Stimulated activated CD4-positive, alpha-beta T cell treated with anti-CD3 and anti-CD28 coated beads, TNF-alpha, amount 100 ng/mL, for 1 hour (primary cell): ENCODE measurements around the gene BCL11A.

Source experiments
- DNase-seq, 3 donors: peaks; one replicate each; pipeline ENCODE4 v3.0.0-alpha.2; 2020; ENCODE audit warnings: low read depth in 3 of 3, low spot score in 1 of 3

The BCL11A gene

GRCh38 chr2:60546756-60547420, 6.6 kb downstream of the BCL11A start:
- no peak for DNase-seq

DNA sequence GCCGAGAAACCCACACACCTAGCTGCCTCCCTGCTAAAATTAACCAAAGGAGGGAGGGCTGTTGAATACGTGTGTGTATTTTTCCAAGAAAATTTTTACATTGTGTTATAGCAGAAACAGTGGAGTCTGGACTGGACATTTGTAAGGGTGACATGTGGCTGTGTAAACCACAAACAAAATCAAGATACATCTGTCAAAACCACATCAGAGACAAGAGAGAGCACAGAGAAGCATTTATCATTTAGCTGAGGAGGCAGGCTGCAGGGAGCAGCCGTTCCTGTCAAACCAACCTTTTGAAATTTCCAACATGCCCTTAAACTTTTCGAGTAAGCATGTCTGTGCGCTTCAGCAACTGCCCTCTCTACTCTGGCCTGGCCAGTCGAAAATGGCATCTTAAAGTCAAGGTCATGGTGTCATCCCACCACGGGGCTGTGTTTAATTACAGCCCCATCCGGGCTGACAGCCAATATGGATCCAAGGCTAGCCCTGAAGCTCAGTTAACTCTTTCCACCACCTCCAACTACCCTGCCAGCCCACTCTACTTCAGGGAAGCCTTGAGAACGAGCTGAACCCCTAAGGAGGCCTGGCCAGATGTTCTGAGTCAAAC, 8.4 kb downstream of the BCL11A start:
- DNase-seq, result no peak

GRCh38 chr2:60544062-60544461, 9.4 kb downstream of the BCL11A start:
- DNase-seq, result no peak

DNA sequence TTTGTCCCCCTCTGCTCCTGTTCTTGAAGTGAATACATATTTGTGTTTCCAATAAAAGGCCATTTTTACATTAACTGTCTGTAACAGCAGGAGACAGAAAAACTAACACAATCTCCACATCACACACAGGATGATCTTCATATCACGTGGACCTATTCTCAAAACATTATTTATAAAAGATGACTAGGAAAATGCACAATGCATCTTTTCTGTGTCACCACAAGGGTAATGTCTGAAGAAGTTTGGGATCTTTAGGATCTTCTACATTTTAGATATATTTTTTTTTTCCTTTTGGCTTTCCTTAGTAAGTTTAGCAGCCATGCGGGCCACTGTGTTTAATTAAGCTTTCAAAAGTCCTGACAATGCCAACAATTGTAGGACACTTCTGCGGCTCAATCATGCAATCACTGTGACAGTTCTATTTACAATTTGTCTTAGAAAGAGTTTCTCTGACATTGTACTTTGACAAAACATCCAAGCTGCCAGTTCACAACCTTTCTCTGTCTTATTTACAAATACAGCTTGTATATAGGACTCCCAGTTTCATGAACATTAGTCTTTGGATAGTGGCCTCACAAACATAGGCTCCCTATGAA, 12.3 kb downstream of the BCL11A start:
- no peak for DNase-seq

DNA sequence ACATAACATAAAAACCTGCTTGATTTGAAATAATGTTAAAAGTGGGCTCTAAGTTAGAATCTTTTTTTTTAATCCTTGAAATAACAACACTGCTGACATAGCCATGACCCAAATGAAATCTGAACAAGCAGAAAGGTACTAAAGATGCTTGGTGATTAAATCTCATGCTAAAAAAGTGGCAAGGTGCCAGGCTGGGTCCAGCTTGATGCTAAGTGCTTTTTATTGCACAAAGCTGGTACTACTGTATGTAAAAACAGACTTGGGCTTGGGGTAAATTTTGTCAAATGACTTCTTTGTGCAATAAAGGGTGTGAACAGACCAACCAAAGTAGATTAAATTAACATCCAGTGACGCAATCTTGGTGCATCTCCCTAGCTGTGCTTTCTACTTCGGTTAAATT, 13.4 kb downstream of the BCL11A start:
- DNase-seq, result no peak

DNA sequence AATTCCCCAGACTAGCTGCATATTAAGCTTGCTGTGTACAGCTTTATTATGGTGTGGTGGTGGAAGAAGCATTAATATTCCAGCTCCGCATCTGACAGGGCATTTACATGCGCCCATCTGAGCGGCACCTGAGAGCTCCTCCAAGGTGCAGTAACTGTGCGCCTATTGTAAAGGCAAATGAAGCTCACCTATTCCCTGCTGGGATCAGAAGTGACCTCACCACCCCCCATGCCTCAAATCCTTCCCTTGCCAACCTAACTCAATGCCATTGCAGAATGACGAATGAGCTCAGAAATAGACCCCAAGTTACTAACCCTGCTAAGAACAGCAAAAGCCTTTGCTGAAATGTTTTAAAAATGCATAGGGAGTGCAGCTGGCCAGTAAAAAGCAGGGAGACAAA, 14.3 kb downstream of the BCL11A start:
- no peak for DNase-seq

GRCh38 chr2:60538101-60538500, 15.4 kb downstream of the BCL11A start:
- no peak for DNase-seq

DNA sequence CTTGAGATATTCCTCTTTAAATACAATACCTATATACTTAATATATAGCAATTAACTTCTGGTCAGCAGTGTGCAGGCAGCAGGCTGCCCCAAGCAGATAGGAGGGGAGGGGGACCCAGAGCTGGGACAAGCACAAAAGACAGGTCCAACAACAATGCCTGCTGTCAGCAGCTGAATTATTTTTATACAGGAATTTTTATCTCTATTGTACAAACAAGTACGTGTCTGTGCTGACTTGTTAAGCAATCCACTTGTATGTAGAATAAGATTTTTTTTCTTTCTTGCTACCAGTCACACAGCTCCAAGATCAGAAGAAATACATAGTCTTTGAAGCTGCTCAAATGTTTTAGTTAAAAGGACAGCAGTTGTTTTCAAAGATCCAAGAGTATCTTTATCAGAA, 16.7 kb downstream of the BCL11A start:
- no peak for DNase-seq

GRCh38 chr2:60535685-60536312, 17.7 kb downstream of the BCL11A start:
- DNase-seq, result no peak

DNA sequence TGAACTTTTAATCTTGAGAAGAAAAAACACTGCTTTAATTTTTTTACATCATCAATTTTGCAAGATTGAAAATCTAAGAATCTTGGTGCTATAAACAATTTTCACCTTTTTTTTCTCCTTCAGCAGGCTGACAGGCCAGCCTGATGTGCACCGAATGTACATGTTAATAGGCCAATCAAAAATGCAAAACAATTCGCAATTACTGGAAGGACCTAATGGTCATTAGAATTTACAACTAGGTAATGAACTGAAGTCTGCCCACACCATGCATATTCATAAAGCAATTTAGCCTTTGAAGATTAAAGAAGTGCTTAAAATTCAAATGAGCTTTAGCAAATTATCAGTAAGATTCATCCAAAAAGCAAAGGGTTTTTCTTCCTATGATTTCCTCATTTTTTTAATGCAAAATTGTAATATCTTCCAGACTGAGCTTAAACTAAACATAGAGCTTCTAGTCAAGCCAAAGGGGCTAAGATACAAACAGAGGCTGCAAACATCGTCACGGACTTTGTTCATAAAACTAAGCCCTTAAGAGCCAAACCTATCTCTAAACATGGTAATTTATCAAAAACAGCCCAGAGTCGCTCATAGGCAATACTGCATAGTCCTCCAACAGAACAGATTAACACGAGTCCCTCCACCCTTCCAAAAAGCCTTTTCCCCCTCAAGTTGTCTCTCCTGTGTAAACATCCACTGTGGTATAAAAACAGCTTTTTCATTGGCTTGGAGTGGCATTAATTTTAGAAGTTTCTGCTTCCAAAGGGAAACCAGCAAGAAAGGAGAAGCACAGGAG, 18.4 kb downstream of the BCL11A start:
- no peak for DNase-seq

DNA sequence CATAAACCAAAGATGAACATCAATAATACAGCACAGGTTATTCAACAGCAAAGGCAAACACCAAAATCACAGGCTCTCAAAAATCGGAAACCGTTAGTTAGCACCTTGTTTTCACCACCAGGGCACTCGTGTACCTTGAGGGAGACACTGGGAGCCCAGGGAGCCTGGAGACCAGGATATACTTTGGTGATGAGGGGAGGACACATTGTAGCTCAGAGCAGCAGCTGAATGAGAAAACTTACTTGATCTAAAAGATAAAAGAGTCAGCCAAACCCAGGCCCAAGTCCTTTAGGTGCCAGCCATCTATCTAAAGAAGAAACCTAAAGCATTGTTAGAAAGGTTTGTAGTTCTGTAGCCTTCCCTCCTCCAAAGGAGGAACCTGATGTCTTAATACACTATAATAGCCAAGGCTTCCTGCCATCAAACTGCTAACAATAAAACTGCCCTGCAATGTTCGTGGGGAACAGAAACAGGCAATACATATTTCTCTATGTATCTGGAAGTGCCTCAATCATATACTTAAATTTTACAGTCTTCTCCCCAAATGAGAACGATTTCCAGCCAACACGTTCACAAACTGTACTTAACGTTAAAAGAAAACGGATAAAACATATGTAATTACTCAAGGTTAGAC, 19.3 kb downstream of the BCL11A start:
- no peak for DNase-seq

GRCh38 chr2:60533101-60534051, 20.1 kb downstream of the BCL11A start:
- no peak for DNase-seq

DNA sequence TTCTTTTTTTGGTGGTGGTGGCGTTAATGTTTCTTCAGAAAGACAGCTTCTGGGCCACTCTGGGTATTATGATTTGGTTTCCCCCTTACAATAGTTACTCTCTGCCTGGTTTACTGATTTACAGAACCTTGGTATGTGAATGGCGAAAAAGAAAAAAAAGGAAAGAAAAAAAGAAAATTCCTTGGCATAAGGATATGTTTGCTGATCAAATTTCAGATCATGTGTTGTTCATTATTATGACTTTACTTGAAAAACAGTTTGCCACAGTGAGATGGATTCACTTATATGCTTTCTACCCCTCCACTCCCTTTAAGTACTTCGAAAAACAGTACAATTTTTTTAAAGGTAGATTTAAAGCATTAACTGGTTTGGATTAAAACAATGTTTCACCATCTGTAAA, 21.0 kb downstream of the BCL11A start:
- no peak for DNase-seq

DNA sequence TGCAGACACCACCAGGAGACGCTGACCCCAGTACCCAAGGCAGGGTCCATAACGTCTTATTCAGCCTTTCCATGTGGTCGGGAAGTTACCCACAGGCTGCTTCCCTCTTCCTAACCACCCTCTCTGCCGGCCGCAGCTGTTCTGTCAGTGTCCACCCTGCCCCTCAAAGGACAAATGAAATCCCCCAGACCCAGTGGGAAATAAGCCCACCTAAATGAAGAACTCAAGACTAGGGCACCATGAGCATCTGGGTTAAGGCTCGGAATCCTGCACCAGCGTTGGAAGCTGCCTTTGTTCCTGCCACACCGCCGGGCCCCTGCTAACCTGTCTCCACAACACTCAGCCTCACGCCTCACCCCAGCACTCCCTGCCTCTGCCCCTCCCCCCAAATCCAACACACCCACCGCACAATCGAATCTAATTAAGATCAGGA, 21.7 kb downstream of the BCL11A start:
- DNase-seq, result no peak

DNA sequence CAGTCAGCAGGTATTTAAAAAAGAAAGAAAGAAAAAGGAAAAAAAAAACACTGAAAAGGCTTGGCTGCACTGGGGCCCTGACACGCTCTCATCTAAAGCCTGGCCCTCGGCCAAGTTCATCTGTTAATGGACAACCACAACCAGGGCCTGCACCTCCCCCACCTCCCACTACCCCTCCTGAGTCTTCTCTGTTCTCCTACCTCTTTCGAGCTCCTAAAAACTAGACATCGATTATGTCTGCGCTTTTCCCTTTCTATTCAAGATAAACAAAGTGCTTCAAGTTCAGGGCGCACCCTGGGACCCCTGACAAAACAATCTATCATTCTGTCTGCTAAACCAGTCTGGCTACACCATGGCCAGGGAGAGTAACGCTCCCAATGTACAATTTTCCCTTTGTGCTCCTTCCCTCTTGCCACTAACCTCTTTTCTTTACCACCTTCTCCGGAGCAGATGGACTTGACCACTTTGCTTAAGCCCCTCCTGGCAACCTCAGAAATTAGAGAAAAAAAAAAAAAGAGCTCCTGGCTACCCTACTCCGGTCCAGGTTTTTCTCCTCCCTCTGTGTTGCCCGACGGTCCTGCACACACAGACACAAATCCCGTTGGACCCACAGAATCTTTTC, 22.7 kb downstream of the BCL11A start:
- no peak for DNase-seq

DNA sequence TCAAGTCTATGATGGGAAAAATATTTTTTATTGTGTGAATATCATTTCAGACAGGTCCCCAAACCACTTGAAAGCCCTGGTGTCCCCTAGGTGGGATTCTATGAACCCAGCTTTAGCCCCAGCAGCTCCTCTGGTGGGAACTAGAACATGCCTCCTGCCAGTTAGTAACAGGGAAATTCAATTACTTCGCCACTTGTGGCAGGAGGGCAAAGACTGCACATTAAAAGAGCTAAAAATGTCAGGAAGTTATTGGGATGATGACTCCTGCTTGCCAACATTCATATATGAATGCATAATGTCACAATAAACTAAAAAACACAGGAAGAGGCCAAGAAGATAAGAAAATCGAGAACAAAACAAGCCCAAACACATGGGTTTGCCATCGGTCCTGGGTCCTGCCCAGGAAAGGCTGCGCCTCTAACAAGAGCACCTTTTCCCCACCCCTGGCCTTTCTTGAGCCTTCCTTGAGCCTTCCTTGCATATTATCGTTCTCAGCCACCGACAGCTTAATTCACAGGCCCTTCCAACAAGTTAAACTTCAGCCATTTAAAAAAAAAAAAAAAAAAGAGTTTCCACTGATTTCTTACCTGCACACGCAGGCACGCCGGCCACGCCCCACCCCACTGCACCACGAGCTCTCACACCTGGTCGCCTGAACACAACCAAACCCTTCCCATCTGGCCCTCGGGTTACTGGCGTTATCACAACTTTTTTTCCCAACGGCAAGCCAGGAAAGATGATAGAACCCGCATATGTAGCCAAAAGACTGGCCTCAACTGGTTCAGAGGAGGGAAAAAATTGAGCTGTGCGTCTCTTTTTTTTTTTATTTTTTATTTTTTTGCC, 23.4 kb downstream of the BCL11A start:
- DNase-seq, result no peak

- no peak for DNase-seq
Measured at GRCh38 chr2:60529136-60529784, 24.2 kb downstream of the BCL11A start.
